PC-3 (cell line): ENCODE data around the gene SHPK. TPM values are rescaled to one million over a fixed set of nuclear protein-coding genes. Genes with fewer than 3 reads are reported as not detected.
A peak's percentile ranks its signal among the peaks of the same experiment; 100 is the strongest.

Experiments used
- ATAC-seq: fragments of 200-7000 bp; cut with Tn5 transposase; 2 replicates; pipeline ENCODE4 v1.9.1; 2020; ENCODE audit warnings: mild to moderate bottlenecking, moderate library complexity
- BruUV-seq: library from RNA; stranded (reverse); fragments of 400-500 nt; replicated peaks from 2 replicates; lab custom pipeline; 2021; lab: Mats Ljungman, UMichigan
- CTCF ChIA-PET: fragments of 300-600 bp; sonication (Branson Sonifier 250); formaldehyde crosslinking; loops from one replicate; lab custom pipeline; 2022; ENCODE audit warnings: antibody characterized with exemption; lab: Charles Lee
- POLR2A ChIA-PET: fragments of 300-600 bp; sonication (Branson Sonifier 250); formaldehyde crosslinking; loops from one replicate; lab custom pipeline; 2022; ENCODE audit warnings: antibody characterized with exemption; ENCODE audit not compliant: unreplicated experiment; lab: Charles Lee
- DNase-seq: peaks from one replicate; pipeline ENCODE4 v3.0.0-alpha.2; 2015
- H2AFZ ChIP-seq: fragments of 300-600 bp; sonication (generic); 2 replicates; pipeline ENCODE4 v1.6.0; 2016; ENCODE audit warnings: antibody characterized with exemption, low read length
- H3F3A ChIP-seq: fragments of 300-600 bp; sonication (generic); one replicate; pipeline ENCODE4 v1.6.0; 2017; ENCODE audit warnings: antibody characterized with exemption, low read length, control low read depth, mild to moderate bottlenecking; ENCODE audit not compliant: unreplicated experiment
- H3K27ac ChIP-seq: fragments of 300-600 bp; sonication (generic); 2 replicates; pipeline ENCODE4 v1.5.1; 2016; ENCODE audit warnings: mild to moderate bottlenecking, low read length
- H3K27me3 ChIP-seq: fragments of 300-600 bp; sonication (generic); 2 replicates; pipeline ENCODE4 v1.6.1; 2016; ENCODE audit warnings: low read length, mixed read lengths
- H3K36me3 ChIP-seq: fragments of 300-600 bp; sonication (generic); 2 replicates; pipeline ENCODE4 v1.6.1; 2016; ENCODE audit warnings: low read depth, mixed run types, low read length, mixed read lengths
- H3K4me1 ChIP-seq: fragments of 300-600 bp; sonication (generic); 2 replicates; pipeline ENCODE4 v1.5.1; 2016; ENCODE audit warnings: low read length; ENCODE audit not compliant: insufficient read depth
- H3K4me2 ChIP-seq: fragments of 300-600 bp; sonication (generic); 2 replicates; pipeline ENCODE4 v1.6.0; 2016; ENCODE audit warnings: low read length
- H3K4me3 ChIP-seq: fragments of 300-600 bp; sonication (generic); 2 replicates; pipeline ENCODE4 v1.5.1; 2016; ENCODE audit warnings: mild to moderate bottlenecking, low read length, mixed read lengths
- H3K79me2 ChIP-seq: fragments of 300-600 bp; sonication (generic); 2 replicates; pipeline ENCODE4 v1.6.1; 2017; ENCODE audit warnings: low read length, mixed read lengths
- H3K9ac ChIP-seq: fragments of 300-600 bp; sonication (generic); 2 replicates; pipeline ENCODE4 v1.6.0; 2016; ENCODE audit warnings: mild to moderate bottlenecking, low read length
- H3K9me2 ChIP-seq: fragments of 300-600 bp; sonication (generic); replicated peaks from 2 replicates; pipeline ENCODE4 v1.6.1; 2016; ENCODE audit warnings: mixed run types, low read length, mixed read lengths
- H3K9me3 ChIP-seq: fragments of 300-600 bp; sonication (generic); 2 replicates; pipeline ENCODE4 v1.6.1; 2016; ENCODE audit warnings: low read length, mixed read lengths
- H4K20me1 ChIP-seq: fragments of 300-600 bp; sonication (generic); 2 replicates; pipeline ENCODE4 v1.6.1; 2016; ENCODE audit warnings: low read length, mixed read lengths
- EZH2 ChIP-seq: fragments of 300-600 bp; sonication (generic); IDR thresholded peaks from one replicate; pipeline ENCODE4 v1.6.1; 2017; ENCODE audit warnings: antibody characterized with exemption, mild to moderate bottlenecking, low read length; ENCODE audit not compliant: unreplicated experiment
- EZH2phosphoT487 ChIP-seq: fragments of 300-600 bp; sonication (generic); IDR thresholded peaks from 2 replicates; pipeline ENCODE4 v1.6.1; 2018; ENCODE audit warnings: mild to moderate bottlenecking, antibody characterized with exemption, low read length, borderline replicate concordance
- intact Hi-C: fragments of 100-400 bp; cut with micrococcal nuclease; formaldehyde crosslinking; loops from 2 replicates; pipeline ENCODE4 v1.9.0; 2023
- total RNA-seq: library from RNA; depleted of rRNA; stranded (reverse); fragments of >200 nt; gene quantifications from 2 replicates; pipeline ENCODE4 v1.2.3, GENCODE V29; 2014
- TF ChIP-seq, protein P1 (sequence below): fragments of 300-600 bp; sonication (generic); conservative IDR thresholded peaks from 2 replicates; pipeline ENCODE4 v1.5.1; 2017; ENCODE audit warnings: antibody characterized with exemption, low read depth, mild to moderate bottlenecking, low read length

The SHPK gene
- total RNA-seq, 1 experiment from 2014 or later, result 22.4 TPM

DNA sequence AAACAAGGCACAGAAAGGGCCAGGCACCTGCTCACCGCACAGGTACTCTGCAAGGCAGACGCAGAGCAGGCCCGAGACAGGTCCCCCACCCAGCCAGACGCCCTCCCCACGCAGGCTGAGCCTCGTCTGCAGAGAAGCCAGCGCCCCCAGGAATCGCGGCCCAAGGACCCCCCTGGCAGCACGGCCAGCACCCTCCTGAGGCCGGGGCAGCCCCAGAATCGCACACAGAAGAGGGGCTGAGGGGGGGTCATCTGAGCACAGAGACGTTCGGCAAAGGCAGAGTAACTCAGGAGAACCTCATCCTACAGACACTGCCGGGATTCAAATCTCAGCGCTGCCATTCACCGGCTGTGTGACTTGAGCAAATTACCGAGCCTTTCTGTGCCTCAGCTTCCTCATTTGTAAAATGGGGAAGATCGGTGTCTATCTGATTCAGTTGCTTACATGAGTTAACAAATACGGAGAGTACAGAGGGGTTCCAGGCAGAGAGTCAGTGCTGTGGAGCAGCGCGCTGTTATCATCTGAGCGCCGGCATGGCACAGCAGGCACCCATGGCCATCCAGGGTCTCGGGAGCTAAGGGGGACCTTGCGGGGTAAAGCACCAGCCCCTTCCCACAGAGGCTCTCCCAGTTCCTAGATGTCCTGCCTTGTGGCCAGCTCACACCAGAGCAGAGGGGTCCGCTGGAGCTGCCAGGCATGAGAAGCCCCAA is 42.9 kb upstream of the SHPK start:
- CTCF ChIA-PET, result no interaction called here
- intact Hi-C loops, result no loop called here

DNA sequence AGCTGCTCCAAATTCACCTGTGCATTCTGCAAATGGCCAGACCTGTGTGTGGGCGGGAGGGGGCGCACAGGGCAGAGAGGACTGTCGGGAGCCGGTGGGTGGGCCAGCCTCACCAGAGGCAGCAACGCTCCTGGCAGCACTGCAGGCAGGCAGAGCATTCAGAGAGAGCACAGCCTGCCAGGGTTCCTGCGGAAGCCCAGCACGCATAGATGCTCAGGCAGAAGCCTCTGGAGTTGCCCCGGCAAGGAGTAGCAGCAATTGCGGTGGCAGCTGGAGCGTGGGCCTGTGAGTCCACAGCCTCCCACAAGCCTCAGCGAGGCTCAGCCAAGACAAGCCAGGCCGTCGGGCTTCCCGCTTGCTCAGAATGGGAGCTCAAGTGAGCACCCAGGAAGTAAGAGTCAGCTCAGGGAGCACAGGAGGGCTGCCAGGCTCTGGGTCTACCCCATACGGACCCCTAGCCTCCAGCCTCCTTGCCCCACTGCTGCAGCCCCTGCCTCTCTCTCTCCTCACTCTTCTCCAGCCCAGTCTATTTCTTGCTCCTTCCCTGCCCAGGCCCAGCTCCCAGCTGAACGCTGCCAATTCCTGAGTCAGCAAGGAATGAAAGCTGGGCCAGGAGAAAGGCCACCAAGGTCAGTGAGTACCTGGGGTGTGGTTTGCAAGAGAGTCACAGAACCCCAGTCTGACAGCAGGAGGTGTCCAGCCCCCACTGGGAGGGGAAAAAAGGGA is 42.2 kb upstream of the SHPK start:
- TF ChIP-seq, protein P1, sequence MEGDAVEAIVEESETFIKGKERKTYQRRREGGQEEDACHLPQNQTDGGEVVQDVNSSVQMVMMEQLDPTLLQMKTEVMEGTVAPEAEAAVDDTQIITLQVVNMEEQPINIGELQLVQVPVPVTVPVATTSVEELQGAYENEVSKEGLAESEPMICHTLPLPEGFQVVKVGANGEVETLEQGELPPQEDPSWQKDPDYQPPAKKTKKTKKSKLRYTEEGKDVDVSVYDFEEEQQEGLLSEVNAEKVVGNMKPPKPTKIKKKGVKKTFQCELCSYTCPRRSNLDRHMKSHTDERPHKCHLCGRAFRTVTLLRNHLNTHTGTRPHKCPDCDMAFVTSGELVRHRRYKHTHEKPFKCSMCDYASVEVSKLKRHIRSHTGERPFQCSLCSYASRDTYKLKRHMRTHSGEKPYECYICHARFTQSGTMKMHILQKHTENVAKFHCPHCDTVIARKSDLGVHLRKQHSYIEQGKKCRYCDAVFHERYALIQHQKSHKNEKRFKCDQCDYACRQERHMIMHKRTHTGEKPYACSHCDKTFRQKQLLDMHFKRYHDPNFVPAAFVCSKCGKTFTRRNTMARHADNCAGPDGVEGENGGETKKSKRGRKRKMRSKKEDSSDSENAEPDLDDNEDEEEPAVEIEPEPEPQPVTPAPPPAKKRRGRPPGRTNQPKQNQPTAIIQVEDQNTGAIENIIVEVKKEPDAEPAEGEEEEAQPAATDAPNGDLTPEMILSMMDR, result no peak
- TF ChIP-seq EZH2, result no peak
- no peak for TF ChIP-seq EZH2phosphoT487
- H3K9ac ChIP-seq, result no peak overlapping the region
- H3K27me3 ChIP-seq, result no peaks in the 10 kb centered on the region
- peak; percentile 26 for DNase-seq
- CTCF ChIA-PET, result no interaction called here
- POLR2A ChIA-PET, result interaction anchor here (0.6 kb wide), 1 partner anchor 23 kb away, joined by 3 read pairs; no protein-coding TSS in a partner anchor
- no peak overlapping the region for H2AFZ ChIP-seq
- no peak overlapping the region for H3K27ac ChIP-seq
- intact Hi-C loops, result no loop called here
- no peaks in the 10 kb centered on the region for H4K20me1 ChIP-seq
- no peak overlapping the region for H3K4me3 ChIP-seq
- H3K9me2 ChIP-seq, result no peaks in the 10 kb centered on the region
- H3K4me1 ChIP-seq, result no peaks in the 10 kb centered on the region
- ATAC-seq, result peak; percentile 69
- no peak overlapping the region for H3K4me2 ChIP-seq
- no TSS peak for BruUV-seq
- H3K9me3 ChIP-seq, result no peaks in the 10 kb centered on the region
- no peaks in the 10 kb centered on the region for H3K79me2 ChIP-seq
- H3K36me3 ChIP-seq, result no peaks in the 10 kb centered on the region; the same call in 1 of the 2 replicates
- no peaks in the 10 kb centered on the region for H3F3A ChIP-seq

More for the DNA sequence above, 42.9 kb upstream of the SHPK start:
- Histone ChIP-seq H3K79me2 (no peaks in the 10 kb centered on the region), H3K27ac (no peak overlapping the region), H3K9me2 (no peaks in the 10 kb centered on the region), H3K4me1 (no peaks in the 10 kb centered on the region), H2AFZ (no peak overlapping the region), H3K9ac (no peak overlapping the region), H3K4me3 (no peak overlapping the region), H4K20me1 (no peaks in the 10 kb centered on the region), H3K27me3 (no peaks in the 10 kb centered on the region), H3K36me3 (no peaks in the 10 kb centered on the region; the same call in 1 of the 2 replicates), H3K9me3 (no peaks in the 10 kb centered on the region), H3F3A (no peaks in the 10 kb centered on the region), H3K4me2 (no peak overlapping the region)
- TF ChIP-seq EZH2phosphoT487 (no peak), EZH2 (no peak)
- TF ChIP-seq, protein P1, result no peak
- POLR2A ChIA-PET, result interaction anchor here (0.6 kb wide), 1 partner anchor 24 kb away, joined by 3 read pairs; no protein-coding TSS in a partner anchor
- ATAC-seq (no peak), DNase-seq (no peak)
- BruUV-seq, result no TSS peak
